ENCODE measurements around the gene SPANXD. TPM values are rescaled to one million over a fixed set of nuclear protein-coding genes. Genes with fewer than 3 reads are reported as not detected.
"Not testable (repeated sequence)": the region's sequence is repeated elsewhere in the genome, so short reads cannot be mapped to it uniquely, and the experiment has no call there.

The SPANXD gene, protein sequence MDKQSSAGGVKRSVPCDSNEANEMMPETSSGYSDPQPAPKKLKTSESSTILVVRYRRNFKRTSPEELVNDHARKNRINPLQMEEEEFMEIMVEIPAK
- not detected for total RNA-seq

DNA sequence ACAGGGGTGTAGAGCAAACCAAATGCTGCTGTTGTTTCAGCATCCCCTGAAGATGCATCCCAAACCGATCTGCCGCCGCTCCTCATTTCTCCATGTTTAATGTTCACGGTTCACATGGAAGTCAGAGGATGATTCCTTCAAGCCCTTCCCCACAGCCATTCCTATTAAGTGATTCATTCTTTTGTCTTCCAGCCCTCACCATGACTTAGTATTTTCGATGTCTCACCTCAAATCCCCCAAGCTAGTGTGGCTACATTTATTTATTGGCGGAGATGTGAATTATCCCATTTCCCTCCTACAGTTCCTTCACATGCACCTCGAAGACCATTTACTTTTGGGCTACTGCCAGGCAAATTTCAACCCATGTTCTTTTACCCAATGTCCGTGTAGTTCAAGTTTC is at the start of gene SPANXD:
SPANXD (minus strand) TSS at position 101 of the 400 bp plus-strand sequence. CDS start 334 bp downstream, outside the sequence.
- ATAC-seq (replicated peaks); H3K27me3 Mint-ChIP-seq; H3K27ac Mint-ChIP-seq; H3K36me3 Mint-ChIP-seq (ENCODE audit: low read depth); H3K9me3 Mint-ChIP-seq; H3K4me1 Mint-ChIP-seq; H3K4me3 Mint-ChIP-seq: not testable (repeated sequence)

DNA sequence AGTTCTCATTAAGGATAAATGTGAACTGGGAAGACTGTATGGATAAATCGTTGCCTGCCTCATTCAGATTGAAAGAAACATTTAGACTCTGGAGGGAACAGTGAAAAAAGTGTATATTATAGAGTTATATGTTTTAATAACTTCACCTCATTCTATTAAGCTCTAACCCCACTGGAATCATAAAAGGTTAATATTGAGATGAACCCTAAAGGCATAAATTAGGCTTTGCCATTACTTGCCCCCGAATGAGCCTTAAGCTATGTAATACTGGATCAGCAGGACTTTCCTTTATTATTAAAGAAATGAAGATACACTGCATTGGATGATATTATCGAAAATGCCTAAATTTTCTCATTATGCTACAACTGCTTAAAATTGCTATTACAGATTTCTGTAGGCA is 44.1 kb upstream of the SPANXD start:
- Mint-ChIP-seq H3K27ac (no peak overlapping the region), H3K4me3 (no peak overlapping the region), H3K4me1 (no peaks in the 10 kb centered on the region), H3K36me3 (ENCODE audit: low read depth) (no peaks in the 10 kb centered on the region), H3K9me3 (no peaks in the 10 kb centered on the region), H3K27me3 (no peaks in the 10 kb centered on the region)
- ATAC-seq (replicated peaks) = no peak

DNA sequence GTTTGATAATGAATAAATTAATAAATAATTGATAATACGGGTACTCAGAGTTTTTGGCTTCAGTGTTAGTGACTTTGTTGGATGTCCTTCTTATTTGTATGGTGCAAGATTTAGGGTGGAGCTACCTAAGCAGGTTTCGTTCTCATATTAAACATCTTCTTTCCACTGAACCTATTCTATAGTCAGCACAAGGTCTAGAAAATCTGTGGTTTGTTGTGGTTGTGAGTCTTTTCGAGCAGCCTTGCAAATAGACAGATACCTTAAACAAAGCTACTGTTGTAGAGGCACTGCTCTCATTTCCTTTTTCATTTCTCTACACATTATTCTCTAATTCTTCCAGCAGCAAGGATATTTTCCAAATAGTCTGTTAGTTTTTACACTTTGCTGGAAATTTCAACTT is 38.1 kb upstream of the SPANXD start:
- Mint-ChIP-seq H3K27ac (no peak overlapping the region), H3K36me3 (ENCODE audit: low read depth) (no peaks in the 10 kb centered on the region), H3K4me1 (no peaks in the 10 kb centered on the region), H3K9me3 (no peaks in the 10 kb centered on the region), H3K27me3 (no peaks in the 10 kb centered on the region), H3K4me3 (no peak overlapping the region)
- no peak for ATAC-seq (replicated peaks)

DNA sequence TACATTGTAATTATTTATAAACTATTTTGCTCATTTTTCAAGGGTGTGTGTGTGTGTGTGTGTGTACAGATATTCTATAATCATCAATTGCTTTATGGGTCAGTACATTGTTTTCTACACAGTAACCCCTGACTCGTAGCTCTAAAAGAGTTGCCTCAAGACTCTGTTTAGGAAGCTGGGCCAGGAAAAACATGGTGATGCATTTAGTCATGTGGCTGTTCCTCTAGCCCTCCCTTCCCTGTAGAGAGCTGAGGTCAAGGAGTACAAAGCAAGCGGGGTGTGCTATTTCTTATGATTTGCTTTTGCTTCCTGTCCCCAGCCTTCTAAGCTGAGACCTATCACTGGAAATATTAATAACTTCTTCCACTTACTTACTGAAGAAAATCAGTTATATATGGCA is 34.8 kb upstream of the SPANXD start:
- H3K27ac Mint-ChIP-seq = no peak overlapping the region
- H3K27me3 Mint-ChIP-seq = no peaks in the 10 kb centered on the region
- H3K4me3 Mint-ChIP-seq = no peak overlapping the region
- no peak for ATAC-seq (replicated peaks)
- H3K9me3 Mint-ChIP-seq = no peaks in the 10 kb centered on the region
- H3K4me1 Mint-ChIP-seq = no peaks in the 10 kb centered on the region
- H3K36me3 Mint-ChIP-seq (ENCODE audit: low read depth) = no peaks in the 10 kb centered on the region

DNA sequence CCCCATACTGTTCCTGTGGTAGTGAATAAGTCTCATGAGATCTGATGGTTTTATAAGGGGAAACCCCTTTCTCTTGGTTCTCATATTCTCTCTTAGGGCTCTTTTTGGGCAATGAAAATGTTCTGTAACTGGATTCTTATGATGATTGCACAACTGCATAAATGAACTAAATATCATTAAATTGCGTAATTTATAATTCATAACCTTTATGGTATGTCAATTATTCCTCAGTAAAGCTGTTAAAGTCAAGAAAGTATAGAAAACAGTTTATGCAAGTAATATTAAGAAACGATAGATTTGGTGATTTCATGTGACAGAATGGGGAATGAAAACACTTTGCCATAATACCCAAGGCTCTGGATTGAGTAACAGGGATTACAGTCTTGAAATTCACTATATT is 33.5 kb upstream of the SPANXD start:
- Mint-ChIP-seq H3K27me3 (no peaks in the 10 kb centered on the region), H3K4me1 (no peaks in the 10 kb centered on the region), H3K9me3 (no peaks in the 10 kb centered on the region), H3K27ac (no peak overlapping the region), H3K4me3 (no peak overlapping the region), H3K36me3 (ENCODE audit: low read depth) (no peaks in the 10 kb centered on the region)
- ATAC-seq (replicated peaks) = no peak

DNA sequence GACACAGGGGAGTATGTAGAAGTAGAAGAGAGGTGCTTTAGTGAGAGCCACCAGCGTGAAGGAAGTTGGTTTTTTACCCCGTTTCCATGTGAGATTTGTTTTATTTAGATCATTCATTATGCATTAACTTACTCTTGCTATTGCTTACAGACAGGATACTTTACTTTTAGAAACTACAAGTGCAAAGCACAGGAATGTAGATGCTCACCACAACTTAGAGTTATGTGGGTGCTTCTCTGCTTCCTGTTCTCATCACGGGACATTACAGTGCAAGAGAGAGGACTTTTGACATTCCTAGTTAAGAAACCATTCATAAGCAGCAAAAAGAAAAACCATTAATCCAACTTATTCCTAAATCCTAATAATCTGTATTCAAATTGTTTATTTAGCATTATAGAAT is 25.6 kb upstream of the SPANXD start:
- Mint-ChIP-seq H3K4me3 (no peak overlapping the region), H3K27ac (no peak overlapping the region), H3K9me3 (peaks cover 3% of the 10 kb centered on the region), H3K27me3 (no peaks in the 10 kb centered on the region), H3K36me3 (ENCODE audit: low read depth) (no peaks in the 10 kb centered on the region), H3K4me1 (no peaks in the 10 kb centered on the region)
- no peak for ATAC-seq (replicated peaks)

DNA sequence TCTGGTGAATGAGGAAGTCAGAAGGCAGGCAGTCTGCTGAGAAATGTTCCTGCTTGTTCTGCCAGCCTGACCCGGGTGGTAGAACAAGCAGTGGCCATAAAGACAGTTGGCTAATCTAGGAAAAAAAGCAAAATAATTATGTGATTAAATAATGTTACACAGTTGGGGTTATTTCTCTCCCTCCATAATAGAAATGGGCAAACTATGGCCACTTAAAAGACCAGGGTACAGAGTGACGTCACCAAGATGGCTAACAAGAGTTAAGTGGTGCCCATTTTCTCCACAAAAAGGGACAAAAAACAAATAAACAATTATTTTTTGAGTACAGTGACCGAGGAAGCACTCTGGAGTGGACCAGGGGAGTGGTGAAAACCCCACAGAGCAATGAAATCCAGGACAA is 16.1 kb upstream of the SPANXD start:
- Mint-ChIP-seq H3K27me3 (no peaks in the 10 kb centered on the region), H3K36me3 (ENCODE audit: low read depth) (no peaks in the 10 kb centered on the region), H3K4me3 (no peak overlapping the region), H3K27ac (no peak overlapping the region), H3K9me3 (no peaks in the 10 kb centered on the region), H3K4me1 (no peaks in the 10 kb centered on the region)
- ATAC-seq (replicated peaks) = no peak

DNA sequence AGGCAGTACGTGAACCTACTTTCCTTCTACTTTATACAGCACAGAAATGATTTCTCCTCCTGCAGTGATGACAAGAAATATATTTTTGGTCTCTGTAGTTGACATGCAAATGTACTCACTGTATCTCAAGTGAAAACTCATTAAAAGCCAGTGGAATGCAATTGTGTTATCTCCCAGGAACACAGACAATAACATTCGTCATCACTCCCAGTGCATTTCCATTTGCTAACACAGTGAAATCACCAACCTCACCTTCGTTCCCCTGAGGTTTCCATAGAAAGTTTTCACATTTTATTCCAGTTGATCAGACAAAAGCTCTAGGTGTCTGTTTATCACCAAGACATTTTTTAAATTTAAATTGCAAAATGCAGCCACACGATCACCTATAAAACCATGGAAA is 2.5 kb upstream of the SPANXD start:
- Mint-ChIP-seq H3K9me3 (no peaks in the 10 kb centered on the region), H3K27ac (no peak overlapping the region), H3K27me3 (no peaks in the 10 kb centered on the region), H3K4me1 (no peaks in the 10 kb centered on the region), H3K36me3 (ENCODE audit: low read depth) (no peaks in the 10 kb centered on the region), H3K4me3 (no peak overlapping the region)
- no peak for ATAC-seq (replicated peaks)

DNA sequence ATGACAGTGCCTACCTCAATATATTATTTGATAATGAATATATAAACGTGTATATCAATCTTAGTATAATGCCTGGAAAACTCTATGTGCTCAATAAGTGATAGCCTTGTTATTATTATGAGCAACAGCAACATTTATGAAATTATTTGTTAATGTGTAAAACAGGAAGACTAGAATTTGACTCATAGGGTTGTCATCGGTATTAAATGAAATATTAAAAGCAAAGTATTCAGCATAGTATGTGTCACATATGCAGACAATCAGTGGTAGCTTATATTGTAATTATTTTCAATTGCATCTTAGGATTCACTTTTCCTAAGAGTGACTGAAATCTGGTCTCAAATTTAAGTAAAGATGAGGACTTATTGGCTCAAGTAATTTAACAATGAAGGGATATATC is 24.6 kb downstream of the SPANXD start:
- Mint-ChIP-seq H3K27ac (no peak overlapping the region), H3K36me3 (ENCODE audit: low read depth) (no peaks in the 10 kb centered on the region), H3K4me3 (no peak overlapping the region), H3K4me1 (no peaks in the 10 kb centered on the region), H3K9me3 (peaks cover 4% of the 10 kb centered on the region), H3K27me3 (no peaks in the 10 kb centered on the region)
- ATAC-seq (replicated peaks) = no peak

DNA sequence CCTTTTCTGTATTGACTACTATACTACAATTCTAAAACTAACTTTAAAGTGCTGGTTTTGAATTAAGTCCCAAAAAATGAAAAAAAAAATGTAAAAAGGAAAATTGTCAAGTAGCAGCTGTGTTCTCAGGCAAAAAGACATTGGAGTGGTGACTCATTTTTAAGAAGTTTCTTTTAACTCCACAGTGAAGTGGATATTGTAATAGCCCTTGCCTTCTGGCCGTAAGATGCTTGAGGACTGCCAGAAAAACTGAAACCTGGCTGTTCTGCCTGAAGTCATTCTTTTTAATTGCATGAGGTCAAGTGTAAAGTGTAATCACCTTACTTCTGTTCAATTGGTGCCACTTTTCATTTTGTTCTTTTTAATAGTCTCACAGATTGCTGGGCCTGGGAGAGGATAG is 28.9 kb downstream of the SPANXD start:
- Mint-ChIP-seq H3K27ac (no peak overlapping the region), H3K36me3 (ENCODE audit: low read depth) (no peaks in the 10 kb centered on the region), H3K9me3 (peaks cover 3% of the 10 kb centered on the region), H3K27me3 (no peaks in the 10 kb centered on the region), H3K4me3 (no peak overlapping the region), H3K4me1 (no peaks in the 10 kb centered on the region)
- ATAC-seq (replicated peaks) = no peak

DNA sequence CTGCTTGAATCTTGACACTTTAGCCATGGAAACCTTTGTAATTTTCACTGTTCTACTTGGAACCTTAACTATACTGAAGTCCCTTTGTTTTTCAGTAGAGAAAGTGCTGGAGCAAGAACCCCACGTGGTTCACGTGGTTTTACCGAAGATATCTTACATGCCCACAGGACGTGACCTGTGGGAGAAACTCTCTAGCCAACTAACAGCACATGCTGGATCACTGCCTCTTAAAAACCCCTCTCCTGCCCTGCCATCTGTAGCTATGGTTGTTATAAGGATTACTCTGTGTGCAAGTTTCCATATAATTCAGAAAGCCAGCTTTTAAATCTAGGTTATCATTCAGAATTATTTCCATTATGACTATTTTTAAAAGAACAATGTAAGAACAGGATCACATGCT is 30.2 kb downstream of the SPANXD start:
- peaks cover 3% of the 10 kb centered on the region for H3K9me3 Mint-ChIP-seq
- no peaks in the 10 kb centered on the region for H3K27me3 Mint-ChIP-seq
- H3K4me1 Mint-ChIP-seq = no peaks in the 10 kb centered on the region
- no peaks in the 10 kb centered on the region for H3K36me3 Mint-ChIP-seq (ENCODE audit: low read depth)
- H3K4me3 Mint-ChIP-seq = no peak overlapping the region
- ATAC-seq (replicated peaks) = no peak
- no peak overlapping the region for H3K27ac Mint-ChIP-seq

DNA sequence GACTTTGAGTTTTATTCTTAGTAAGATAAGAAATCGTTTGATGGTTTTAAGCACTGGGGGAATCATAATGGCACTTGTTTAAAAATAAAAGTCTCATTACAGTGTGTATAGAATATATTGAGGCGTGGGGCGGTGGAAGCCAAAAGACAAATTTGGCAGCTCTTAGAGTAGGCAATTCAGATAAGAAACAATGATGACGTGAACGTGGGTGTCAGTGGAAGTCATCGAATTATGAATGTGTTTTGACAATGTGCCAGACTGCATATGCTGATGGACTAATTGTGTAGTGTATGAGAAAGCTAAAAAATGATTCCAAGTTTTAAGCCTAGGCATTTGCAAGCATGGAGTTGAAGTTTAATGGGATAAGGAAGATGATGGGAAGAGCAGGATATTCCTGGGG is 35.8 kb downstream of the SPANXD start:
- H3K36me3 Mint-ChIP-seq (ENCODE audit: low read depth) = no peaks in the 10 kb centered on the region
- H3K4me3 Mint-ChIP-seq = no peak overlapping the region
- ATAC-seq (replicated peaks) = no peak

DNA sequence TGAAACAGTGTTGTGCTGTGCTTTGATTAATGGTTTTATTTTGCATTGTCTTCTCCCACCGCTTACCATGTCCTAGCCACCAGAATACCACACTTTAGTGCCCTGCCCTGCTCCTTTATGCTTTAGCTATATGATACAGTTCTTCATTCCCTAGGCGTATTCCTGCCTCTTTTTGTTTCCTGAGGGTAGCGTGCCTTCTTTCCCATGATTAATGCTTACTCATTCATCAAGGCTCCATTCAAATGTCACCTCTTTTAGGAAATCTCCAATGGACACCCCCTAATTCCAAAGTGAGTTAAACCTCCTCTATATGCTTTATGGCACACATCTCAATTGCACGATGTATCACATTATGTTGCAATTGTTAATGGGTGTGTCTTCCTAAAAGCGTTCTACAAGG is 46.3 kb downstream of the SPANXD start:
- H3K4me3 Mint-ChIP-seq = no peak overlapping the region
- H3K9me3 Mint-ChIP-seq = no peaks in the 10 kb centered on the region
- no peak overlapping the region for H3K27ac Mint-ChIP-seq
- ATAC-seq (replicated peaks) = no peak
- no peaks in the 10 kb centered on the region for H3K4me1 Mint-ChIP-seq
- no peaks in the 10 kb centered on the region for H3K36me3 Mint-ChIP-seq (ENCODE audit: low read depth)
- no peaks in the 10 kb centered on the region for H3K27me3 Mint-ChIP-seq

More for the DNA sequence above, 35.8 kb downstream of the SPANXD start:
- Mint-ChIP-seq H3K27me3 (no peaks in the 10 kb centered on the region), H3K9me3 (peaks cover 3% of the 10 kb centered on the region), H3K4me1 (no peaks in the 10 kb centered on the region), H3K27ac (no peak overlapping the region)

Data from activated T-helper 17 cell treated with anti-CD3 and anti-CD28 coated beads, Interleukin-2, amount 50 U/mL, for 72 hours (primary cell).